K562 (cell line): ENCODE measurements around the gene PTPRR. TPM values are rescaled to one million over a fixed set of nuclear protein-coding genes. Genes with fewer than 3 reads are reported as not detected.

Source experiments
- ATAC-seq: fragments of 200-7000 bp; cut with Tn5 transposase; 3 replicates; pipeline ENCODE4 v1.9.1; 2020; ENCODE audit warnings: moderate library complexity
- BruUV-seq: library from RNA; stranded (reverse); fragments of 400-500 nt; replicated peaks from 2 replicates; lab custom pipeline; 2021; lab: Mats Ljungman, UMichigan
- CTCF ChIA-PET: fragments of 300-600 bp; formaldehyde crosslinking; extraction: SDS; loops from one replicate; lab custom pipeline; 2021; ENCODE audit warnings: low intra/inter-chr PET ratio; lab: Yijun Ruan, JAX
- POLR2A ChIA-PET: fragments of 300-600, 350-650 bp; sonication (Branson Sonifier 250); formaldehyde crosslinking; extraction: SDS; loops from one replicate; lab custom pipeline; 2021; ENCODE audit warnings: antibody characterized with exemption, inconsistent platforms; lab: Yijun Ruan, JAX
- DNase-seq, 4 experiments: peaks; one replicate each; pipeline versions ENCODE4 v3.0.0 to v3.0.0-alpha.2; 2011 to 2018; ENCODE audit warnings: low spot score in 3 of 4, mixed read lengths in 3 of 4; ENCODE audit errors: extremely low read depth in 1 of 4
- FAIRE-seq: peaks from 2 replicates; lab custom pipeline; 2011; peaks lifted over from hg19 to GRCh38; lab: Jason Lieb, UNC
- H2AFZ ChIP-seq: 2 replicates; pipeline ENCODE4 v1.6.0; 2011; ENCODE audit warnings: low read depth, low read length, control low read depth, inconsistent platforms
- H3K27ac ChIP-seq: fragments of 200-600 bp; 3 replicates; pipeline ENCODE4 v1.8.0; 2011; ENCODE audit warnings: low read depth, mild to moderate bottlenecking, control low read depth, inconsistent platforms, low read length, moderate library complexity, mixed read lengths; ENCODE audit errors: extremely low read depth
- H3K27me3 ChIP-seq, 2 experiments: fragments of 300-600 bp in 1 of 2; 2 replicates in 1 of 2; 3 replicates in 1 of 2; pipeline versions ENCODE4 v1.6.0 to v1.8.0; 2011; ENCODE audit warnings: inconsistent platforms in 2 of 2, low read length in 2 of 2, mild to moderate bottlenecking in 1 of 2, mixed read lengths in 1 of 2, moderate library complexity in 1 of 2; ENCODE audit not compliant: control insufficient read depth in 2 of 2, insufficient read depth in 2 of 2
- H3K36me3 ChIP-seq: fragments of 300-600 bp; 3 replicates; pipeline ENCODE4 v1.8.0; 2011; ENCODE audit warnings: mild to moderate bottlenecking, low read length, inconsistent platforms; ENCODE audit not compliant: control insufficient read depth, insufficient read depth
- H3K4me1 ChIP-seq, 2 experiments: fragments of 200-600 bp in 1 of 2; replicated peaks in 1 of 2; 2 replicates in 1 of 2; 3 replicates in 1 of 2; pipeline versions ENCODE4 v1.5.1 to v1.8.0; 2011; ENCODE audit warnings: inconsistent platforms in 2 of 2, low read length in 2 of 2, mild to moderate bottlenecking in 1 of 2, mixed read lengths in 1 of 2, moderate library complexity in 1 of 2; ENCODE audit not compliant: control insufficient read depth in 2 of 2, insufficient read depth in 2 of 2
- H3K4me2 ChIP-seq: 2 replicates; pipeline ENCODE4 v1.6.1; 2011; ENCODE audit warnings: low read length, control low read depth, inconsistent platforms, mixed read lengths; ENCODE audit not compliant: insufficient read depth
- H3K4me3 ChIP-seq: fragments of 200-600 bp; sonication (generic), shearing (Covaris generic); 2 replicates; pipeline ENCODE4 v1.5.1; 2016; ENCODE audit warnings: control low read depth, inconsistent platforms
- H3K79me2 ChIP-seq: fragments of 200-600 bp; 3 replicates; pipeline ENCODE4 v1.8.0; 2011; ENCODE audit warnings: low read length, inconsistent platforms; ENCODE audit not compliant: control insufficient read depth, insufficient read depth
- H3K9ac ChIP-seq, 2 experiments: 2 replicates each; pipeline versions ENCODE4 v1.6.0 to v1.6.1; 2011; ENCODE audit warnings: low read depth in 2 of 2, low read length in 2 of 2, control low read depth in 1 of 2, inconsistent platforms in 1 of 2, mild to moderate bottlenecking in 1 of 2, mixed read lengths in 1 of 2; ENCODE audit not compliant: insufficient read depth in 1 of 2
- H3K9me1 ChIP-seq: one replicate; pipeline ENCODE4 v1.6.0; 2011; ENCODE audit warnings: inconsistent platforms, mild to moderate bottlenecking, low read length, moderate library complexity; ENCODE audit not compliant: control insufficient read depth, insufficient read depth
- H3K9me3 ChIP-seq: replicated peaks from 2 replicates; pipeline ENCODE4 v1.5.1; 2011; ENCODE audit warnings: low read depth, low read length, inconsistent platforms; ENCODE audit not compliant: control insufficient read depth, insufficient read depth
- H4K20me1 ChIP-seq: replicated peaks from 2 replicates; pipeline ENCODE4 v1.6.1; 2011; ENCODE audit warnings: low read length, inconsistent platforms, mixed read lengths; ENCODE audit not compliant: control insufficient read depth, insufficient read depth
- CXXC5 ChIP-seq: fragments of 250-450 bp; sonication (Bioruptor Pico); IDR thresholded peaks from 2 replicates; pipeline ENCODE4 v1.8.0; 2022; ENCODE audit warnings: inconsistent platforms, mild to moderate bottlenecking, moderate library complexity
- DPF2 ChIP-seq: fragments of 450-650 bp; IDR thresholded peaks from 2 replicates; pipeline ENCODE4 v1.6.1; 2016
- FOXJ2 ChIP-seq: fragments of 200-800 bp; sonication (Bioruptor generic); IDR thresholded peaks from 2 replicates; pipeline ENCODE4 v1.6.1; 2016; ENCODE audit warnings: missing genetic modification characterization, missing compliant biosample characterization
- JUN ChIP-seq, 2 experiments: sonication (generic) in 1 of 2; formaldehyde crosslinking in 1 of 2; IDR thresholded peaks; 2 replicates each; pipeline versions ENCODE4 v1.6.1 to v1.8.0; 2012 to 2022; ENCODE audit warnings: borderline replicate concordance in 2 of 2, mild to moderate bottlenecking in 2 of 2, improper control_type of control experiment in 1 of 2, low read depth in 1 of 2, low read length in 1 of 2, missing genetic modification reagents in 1 of 2
- MAZ ChIP-seq, 2 experiments: fragments of 450-650 bp in 1 of 2; sonication (generic) in 1 of 2; formaldehyde crosslinking; IDR thresholded peaks in 1 of 2; conservative IDR thresholded peaks in 1 of 2; 2 replicates each; pipeline versions ENCODE4 v1.4.0 to v1.5.0; 2020; ENCODE audit warnings: mild to moderate bottlenecking in 1 of 2, missing genetic modification reagents in 1 of 2
- MEIS2 ChIP-seq: fragments of 450-650 bp; IDR thresholded peaks from 2 replicates; pipeline ENCODE4 v1.6.1; 2014; ENCODE audit warnings: mild to moderate bottlenecking; ENCODE audit not compliant: partially characterized antibody
- MYBL2 ChIP-seq, 2 experiments: fragments of 450-650 bp in 1 of 2; sonication (generic) in 1 of 2; formaldehyde crosslinking in 1 of 2; IDR thresholded peaks; 2 replicates each; pipeline versions ENCODE4 v1.6.1 to v1.8.1; 2017 to 2022; ENCODE audit warnings: borderline replicate concordance in 1 of 2, inconsistent platforms in 1 of 2, low read depth in 1 of 2, mild to moderate bottlenecking in 1 of 2, missing genetic modification reagents in 1 of 2, moderate library complexity in 1 of 2
- RCOR1 ChIP-seq, 2 experiments: IDR thresholded peaks; 2 replicates each; pipeline ENCODE4 v1.6.1; 2012; ENCODE audit warnings: low read depth in 2 of 2, low read length in 2 of 2, borderline replicate concordance in 1 of 2, improper control_type of control experiment in 1 of 2
- XRCC5 ChIP-seq: fragments of 200-400 bp; formaldehyde crosslinking; IDR thresholded peaks from 2 replicates; pipeline ENCODE4 v1.6.1; 2017; ENCODE audit warnings: low read depth, mild to moderate bottlenecking, low read length
- ZNF24 ChIP-seq: fragments of 450-650 bp; IDR thresholded peaks from 2 replicates; pipeline ENCODE4 v1.6.1; 2016
- WGBS: fragments of 100-300 bp; shearing (Covaris generic); methylation state at CpG from one replicate; pipeline ENCODE4 v1.1.6; 2016; ENCODE audit warnings: low coverage, mixed read lengths; ENCODE audit not compliant: insufficient coverage; ENCODE audit errors: missing lambda C conversion rate; 5-methylcytosine and 5-hydroxymethylcytosine counted together
- in situ Hi-C: fragments of 300-500 bp; cut with MboI; formaldehyde crosslinking; loops from 4 replicates; pipeline ENCODE4 v1.15.0; 2018; ENCODE audit warnings: inconsistent platforms, mixed read lengths
- intact Hi-C: fragments of 100-400 bp; cut with micrococcal nuclease; formaldehyde crosslinking; loops from 2 replicates; pipeline ENCODE4 v1.14.2; 2022
- polyA plus RNA-seq, 8 experiments: library from polyadenylated mRNA; depleted of rRNA in 4 of 8; stranded (reverse) in 5 of 8; unstranded in 3 of 8; fragments of >200 nt; fragmentation: Nextera tagmentation in 2 of 8; fragmentation: Illumina TruSeq in 1 of 8; extraction: Ambion mirVana in 2 of 8; extraction: Trizol in 1 of 8; gene quantifications; 2 replicates each; pipeline versions ENCODE4 v1.2.1 to v1.2.3, GENCODE V29; 2011 to 2014; ENCODE audit warnings: inconsistent platforms in 1 of 8, missing spikeins in 1 of 8
- total RNA-seq, 7 experiments: library from RNA; depleted of rRNA in 6 of 7; stranded (reverse); fragments of >200 nt in 6 of 7; fragmentation: Illumina TruSeq in 2 of 7; extraction: Trizol in 2 of 7; gene quantifications; 2 replicates each; pipeline versions ENCODE4 v1.2.1 to v1.2.3, GENCODE V29; 2011 to 2021; ENCODE audit warnings: low replicate concordance in 1 of 7
- TF ChIP-seq, protein P1 (sequence below), 2 experiments: fragments of 450-650 bp in 1 of 2; sonication (generic) in 1 of 2; formaldehyde crosslinking in 1 of 2; IDR thresholded peaks in 1 of 2; conservative IDR thresholded peaks in 1 of 2; 2 replicates each; pipeline versions ENCODE4 v1.6.1 to v1.8.1; 2016 to 2023; ENCODE audit warnings: mild to moderate bottlenecking in 2 of 2, moderate library complexity in 2 of 2, inconsistent platforms in 1 of 2, missing genetic modification reagents in 1 of 2
- TF ChIP-seq, protein P2 (sequence below): sonication (generic); formaldehyde crosslinking; IDR thresholded peaks from 2 replicates; pipeline ENCODE4 v1.8.0; 2023; ENCODE audit warnings: missing genetic modification reagents, mild to moderate bottlenecking, borderline replicate concordance

PTPRR gene
- total and polyA plus RNA-seq, 9 of the 15 experiments (the other 6 are each of a cell fraction or from before 2014, with no cell fraction given), result 6.6 to 41.7 (median 12.3) TPM

DNA sequence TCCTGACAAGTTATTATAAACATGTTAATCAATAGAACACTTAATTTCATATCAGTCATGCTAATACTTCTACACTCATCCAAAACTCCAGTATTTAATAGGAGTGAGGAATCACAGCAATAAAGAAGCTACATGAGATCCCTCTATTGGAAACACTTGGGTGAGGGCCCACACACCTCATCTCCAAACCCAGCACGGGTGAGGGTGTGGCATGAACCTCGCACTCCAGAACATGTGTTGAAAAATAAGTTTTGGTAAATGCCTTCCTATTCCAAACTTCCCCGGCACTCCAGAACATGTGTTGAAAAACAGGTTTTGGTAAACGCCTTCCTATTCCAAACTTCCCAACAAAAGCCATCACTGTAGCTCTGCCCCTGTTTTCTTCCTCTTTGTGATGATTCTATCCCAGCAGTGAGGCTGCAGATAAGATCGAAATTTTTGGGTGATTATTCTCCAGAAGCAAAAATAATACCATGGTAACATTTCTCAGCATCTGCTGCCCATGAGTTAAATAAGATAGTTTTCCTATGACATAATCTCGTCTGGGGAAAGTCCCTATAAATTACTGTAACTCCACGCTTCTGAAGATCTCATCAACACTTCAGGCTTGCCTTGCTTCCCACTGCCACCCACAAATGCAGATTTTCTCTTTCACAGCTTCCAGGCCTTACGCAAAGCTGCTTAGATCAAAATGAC is 258.9 kb downstream of the PTPRR start:
- CTCF ChIA-PET, result no interaction called here
- BruUV-seq, result no TSS peak
- no peaks in the 10 kb centered on the region for H3K27me3 ChIP-seq
- H3K4me1 ChIP-seq, result peaks cover 4 to 43% of the 10 kb centered on the region in 2 experiments
- no peak for ATAC-seq
- no peak for FAIRE-seq
- in situ Hi-C loops (no loop called here), intact Hi-C loops (loop anchor here (1.0 to 5.0 kb wide), 2 partner anchors 48 to 54 kb away; no protein-coding TSS in a partner anchor)
- no peaks in the 10 kb centered on the region for H3K9me1 ChIP-seq
- peak overlapping the region; percentile 32 for H3K4me2 ChIP-seq
- peak overlapping the region; percentile 81 for H3K27ac ChIP-seq
- POLR2A ChIA-PET, result interaction anchor here (0.6 to 0.7 kb wide), 4 partner anchors 16 to 213 kb away, joined by 3 read pairs; no protein-coding TSS in a partner anchor
- peak overlapping the region; percentile 72 for H2AFZ ChIP-seq
- no peaks in the 10 kb centered on the region for H4K20me1 ChIP-seq
- 22% methylated on average over 8 of the region's 8 CpGs for WGBS
- H3K9ac ChIP-seq, result peak overlapping the region in 1 of 2 experiments; percentile 17; a peak in 1 of 4 replicates
- H3K9me3 ChIP-seq, result no peaks in the 10 kb centered on the region
- DNase-seq, result no peak
- H3K4me3 ChIP-seq, result no peak overlapping the region
- peaks cover 7% of the 10 kb centered on the region for H3K79me2 ChIP-seq
- no peaks in the 10 kb centered on the region for H3K36me3 ChIP-seq
- TF ChIP-seq MAZ (CRISPR knock-in tag; conservative IDR thresholded peaks at IDR 0.05 in 1 of 2, IDR thresholded peaks at IDR 0.05 in 1 of 2), result 0 out of 4 replicates have a peak, but pooled peaks of 1 of the 2 experiments have one; percentile 9
- TF ChIP-seq CXXC5, result 0 out of 2 replicates have a peak, but pooled peaks have one; percentile 7
- no peak for TF ChIP-seq XRCC5
- TF ChIP-seq DPF2, result peak; percentile 9; the same call in 1 of the 2 replicates
- TF ChIP-seq, protein P1, sequence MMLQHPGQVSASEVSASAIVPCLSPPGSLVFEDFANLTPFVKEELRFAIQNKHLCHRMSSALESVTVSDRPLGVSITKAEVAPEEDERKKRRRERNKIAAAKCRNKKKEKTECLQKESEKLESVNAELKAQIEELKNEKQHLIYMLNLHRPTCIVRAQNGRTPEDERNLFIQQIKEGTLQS (IDR thresholded peaks at IDR 0.05), result peak; percentile 38; the same call in 1 of the 2 replicates
- TF ChIP-seq, protein P1 (CRISPR knock-in tag; conservative IDR thresholded peaks at IDR 0.05), result no peak
- peak; percentile 49; the same call in 1 of the 2 replicates for TF ChIP-seq JUN (IDR thresholded peaks at IDR 0.05; ENCODE audit: borderline replicate concordance, low read depth, low read length)
- no peak for TF ChIP-seq JUN (CRISPR knock-in tag; IDR thresholded peaks at IDR 0.05; ENCODE audit: borderline replicate concordance)
- 0 out of 2 replicates have a peak, but pooled peaks have one; percentile 6 for TF ChIP-seq FOXJ2
- no peak for TF ChIP-seq MYBL2 (IDR thresholded peaks at IDR 0.05; ENCODE audit: low read depth)
- TF ChIP-seq MYBL2 (CRISPR knock-in tag; IDR thresholded peaks at IDR 0.05; ENCODE audit: borderline replicate concordance), result no peak
- TF ChIP-seq ZNF24, result no peak
- TF ChIP-seq RCOR1 (IDR thresholded peaks at IDR 0.05; ENCODE audit: borderline replicate concordance in 1 of 2, low read depth in 2 of 2, low read length in 2 of 2), result 0 out of 4 replicates have a peak, but pooled peaks of 1 of the 2 experiments have one; percentile 29
- TF ChIP-seq, protein P2, sequence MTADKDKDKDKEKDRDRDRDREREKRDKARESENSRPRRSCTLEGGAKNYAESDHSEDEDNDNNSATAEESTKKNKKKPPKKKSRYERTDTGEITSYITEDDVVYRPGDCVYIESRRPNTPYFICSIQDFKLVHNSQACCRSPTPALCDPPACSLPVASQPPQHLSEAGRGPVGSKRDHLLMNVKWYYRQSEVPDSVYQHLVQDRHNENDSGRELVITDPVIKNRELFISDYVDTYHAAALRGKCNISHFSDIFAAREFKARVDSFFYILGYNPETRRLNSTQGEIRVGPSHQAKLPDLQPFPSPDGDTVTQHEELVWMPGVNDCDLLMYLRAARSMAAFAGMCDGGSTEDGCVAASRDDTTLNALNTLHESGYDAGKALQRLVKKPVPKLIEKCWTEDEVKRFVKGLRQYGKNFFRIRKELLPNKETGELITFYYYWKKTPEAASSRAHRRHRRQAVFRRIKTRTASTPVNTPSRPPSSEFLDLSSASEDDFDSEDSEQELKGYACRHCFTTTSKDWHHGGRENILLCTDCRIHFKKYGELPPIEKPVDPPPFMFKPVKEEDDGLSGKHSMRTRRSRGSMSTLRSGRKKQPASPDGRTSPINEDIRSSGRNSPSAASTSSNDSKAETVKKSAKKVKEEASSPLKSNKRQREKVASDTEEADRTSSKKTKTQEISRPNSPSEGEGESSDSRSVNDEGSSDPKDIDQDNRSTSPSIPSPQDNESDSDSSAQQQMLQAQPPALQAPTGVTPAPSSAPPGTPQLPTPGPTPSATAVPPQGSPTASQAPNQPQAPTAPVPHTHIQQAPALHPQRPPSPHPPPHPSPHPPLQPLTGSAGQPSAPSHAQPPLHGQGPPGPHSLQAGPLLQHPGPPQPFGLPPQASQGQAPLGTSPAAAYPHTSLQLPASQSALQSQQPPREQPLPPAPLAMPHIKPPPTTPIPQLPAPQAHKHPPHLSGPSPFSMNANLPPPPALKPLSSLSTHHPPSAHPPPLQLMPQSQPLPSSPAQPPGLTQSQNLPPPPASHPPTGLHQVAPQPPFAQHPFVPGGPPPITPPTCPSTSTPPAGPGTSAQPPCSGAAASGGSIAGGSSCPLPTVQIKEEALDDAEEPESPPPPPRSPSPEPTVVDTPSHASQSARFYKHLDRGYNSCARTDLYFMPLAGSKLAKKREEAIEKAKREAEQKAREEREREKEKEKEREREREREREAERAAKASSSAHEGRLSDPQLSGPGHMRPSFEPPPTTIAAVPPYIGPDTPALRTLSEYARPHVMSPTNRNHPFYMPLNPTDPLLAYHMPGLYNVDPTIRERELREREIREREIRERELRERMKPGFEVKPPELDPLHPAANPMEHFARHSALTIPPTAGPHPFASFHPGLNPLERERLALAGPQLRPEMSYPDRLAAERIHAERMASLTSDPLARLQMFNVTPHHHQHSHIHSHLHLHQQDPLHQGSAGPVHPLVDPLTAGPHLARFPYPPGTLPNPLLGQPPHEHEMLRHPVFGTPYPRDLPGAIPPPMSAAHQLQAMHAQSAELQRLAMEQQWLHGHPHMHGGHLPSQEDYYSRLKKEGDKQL (CRISPR knock-in tag), result no peak
- peak; percentile 34 for TF ChIP-seq MEIS2
